SW480 (cell line): Measurements from ENCODE around the gene TPPP3.
A peak's percentile ranks its signal among the peaks of the same experiment; 100 is the strongest.

Experiments
- DNase-seq: peaks from one replicate; pipeline ENCODE4 v3.0.0-alpha.2; 2016; ENCODE audit warnings: low spot score

TPPP3 gene

DNA sequence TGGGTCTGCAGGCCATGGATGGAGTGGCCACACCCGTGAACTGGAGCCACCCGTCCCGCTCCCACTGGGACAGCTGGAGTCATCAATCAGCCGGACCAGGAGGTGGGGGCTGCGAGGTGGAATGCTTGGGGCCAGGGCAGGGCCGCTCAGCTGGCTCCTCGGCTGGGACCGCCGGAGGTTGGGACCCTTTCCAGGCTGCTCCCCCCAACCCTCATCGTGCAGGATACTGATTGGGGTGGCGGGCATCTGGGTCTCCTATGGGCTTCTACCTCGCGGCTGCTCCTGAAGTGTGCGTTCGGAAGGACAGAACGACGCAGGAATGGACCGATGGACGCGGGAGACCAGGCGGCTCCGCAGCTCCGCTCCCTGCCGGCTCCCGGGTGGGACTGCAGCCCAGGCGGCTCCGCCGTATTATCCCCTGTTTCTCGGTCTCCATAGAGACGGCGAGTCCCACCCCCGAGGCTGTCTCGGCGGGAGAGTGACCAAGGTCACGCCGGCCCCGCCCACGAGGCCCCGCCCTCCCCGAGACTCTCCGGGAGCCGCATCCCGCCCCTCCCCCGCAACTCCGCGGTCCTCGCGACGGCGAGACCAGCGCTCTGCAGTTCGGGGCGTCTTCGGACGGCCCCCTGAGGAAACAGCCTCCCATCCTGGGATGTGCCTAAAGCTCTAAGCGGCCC lies at the start of gene TPPP3:
TSS of gene TPPP3 (minus strand) at position 388 of the 677 bp plus-strand sequence. CDS start 2,387 bp downstream, outside the sequence.
- peak; percentile 69 for DNase-seq

DNA sequence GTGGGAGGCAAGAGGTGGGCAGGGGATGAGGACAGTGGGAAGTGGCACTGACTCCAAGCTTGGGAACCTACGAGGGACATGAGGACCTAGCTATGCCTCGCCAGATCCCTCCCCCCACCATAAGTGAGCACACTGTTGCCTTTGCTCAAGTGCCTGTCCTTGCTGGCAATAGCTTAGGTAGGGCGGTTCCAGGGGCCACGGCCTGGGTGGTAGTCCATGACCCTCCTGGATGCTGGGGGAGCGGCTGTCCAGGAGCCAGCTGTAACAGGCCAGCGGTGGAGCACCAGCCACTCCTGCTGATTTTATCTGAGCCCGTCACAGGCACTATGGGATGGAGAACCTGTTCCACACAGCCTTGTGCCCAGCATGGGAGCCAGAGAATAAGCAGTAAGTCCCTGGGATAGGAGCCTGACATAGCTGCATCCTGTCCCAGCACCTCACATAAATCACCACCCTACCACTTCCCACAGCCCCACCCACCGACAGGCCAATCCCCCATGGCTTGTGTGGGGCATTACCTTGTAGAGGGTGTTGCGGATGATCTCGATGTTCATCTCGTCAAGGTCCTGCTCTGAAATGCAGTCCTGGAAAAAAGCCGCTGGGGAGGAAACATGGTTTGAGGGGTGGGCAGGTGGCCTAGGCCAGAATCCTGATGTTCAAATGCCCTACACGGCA lies 49.4 kb upstream of the TPPP3 start:
- no peak for DNase-seq

DNA sequence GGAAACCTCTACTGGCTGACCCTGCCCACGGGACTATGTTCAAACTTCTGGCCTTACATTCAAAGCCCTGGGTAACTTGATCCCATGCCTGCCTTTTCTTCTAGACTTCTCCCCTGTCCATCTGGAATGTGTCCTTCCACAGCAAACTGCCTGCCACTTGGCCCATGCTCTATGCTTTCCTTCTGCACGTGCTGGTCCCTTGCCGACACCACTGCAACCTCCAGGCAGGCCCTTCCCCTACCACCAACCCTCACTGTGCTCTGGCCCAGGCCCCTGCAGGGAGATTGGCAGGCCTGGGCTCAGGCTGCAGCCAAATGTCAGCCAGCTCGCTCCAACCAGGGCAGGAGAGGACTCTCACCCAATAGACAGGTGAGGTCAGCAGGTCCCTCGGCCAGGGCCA lies 48.6 kb upstream of the TPPP3 start:
- no peak for DNase-seq

DNA sequence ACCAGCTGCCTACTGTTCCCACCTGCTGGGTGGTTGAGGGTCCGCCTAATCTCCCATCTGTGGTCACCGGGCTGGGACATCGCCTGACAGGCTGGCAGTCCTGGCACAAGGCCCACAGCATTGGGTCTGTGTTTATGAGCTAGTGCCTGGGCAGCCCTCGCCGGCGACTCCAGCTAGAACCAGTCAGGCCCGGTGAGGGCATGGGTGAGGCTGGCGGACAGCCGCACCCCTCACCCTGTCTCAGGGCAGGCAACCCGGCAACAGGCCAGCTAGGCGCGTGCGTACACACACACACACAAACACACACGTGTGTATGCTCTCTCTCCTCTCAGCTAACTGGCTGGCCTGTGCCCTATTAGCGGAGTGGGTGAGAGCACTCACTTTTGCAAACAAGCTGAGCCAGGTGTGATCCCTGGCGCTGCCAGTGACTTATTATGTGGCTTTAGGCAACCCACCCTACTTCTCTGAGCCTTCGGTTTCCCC lies 48.0 kb upstream of the TPPP3 start:
- peak; percentile 76 for DNase-seq

DNA sequence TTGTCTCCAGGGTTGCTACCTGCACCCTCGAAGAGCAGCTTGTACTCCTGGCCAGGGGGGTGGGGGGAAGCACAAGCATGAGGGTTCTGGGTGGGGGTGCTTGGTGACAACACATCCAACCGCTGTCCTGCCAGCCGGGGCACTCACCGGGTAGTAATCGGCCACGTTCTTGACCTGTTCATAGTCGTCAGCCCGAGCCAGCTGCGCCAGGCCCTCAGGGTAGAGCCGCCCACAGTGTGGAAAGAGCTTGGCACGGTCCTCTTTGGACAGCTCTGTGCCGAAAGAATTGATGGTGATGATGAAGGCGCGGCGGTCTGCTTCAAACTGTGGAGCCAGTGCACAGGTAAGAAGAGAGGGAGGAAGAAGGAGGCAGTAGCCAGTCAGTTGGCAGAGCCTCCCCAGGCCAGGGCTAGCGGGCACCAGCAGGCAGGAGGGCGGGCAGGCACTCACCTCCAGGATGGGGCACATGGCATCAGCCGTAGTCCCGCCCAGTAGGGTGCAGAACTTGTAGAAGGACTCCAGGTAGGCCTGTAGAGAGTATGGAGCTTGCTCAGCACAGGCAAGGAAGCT lies 45.6 kb upstream of the TPPP3 start:
- DNase-seq: no peak

DNA sequence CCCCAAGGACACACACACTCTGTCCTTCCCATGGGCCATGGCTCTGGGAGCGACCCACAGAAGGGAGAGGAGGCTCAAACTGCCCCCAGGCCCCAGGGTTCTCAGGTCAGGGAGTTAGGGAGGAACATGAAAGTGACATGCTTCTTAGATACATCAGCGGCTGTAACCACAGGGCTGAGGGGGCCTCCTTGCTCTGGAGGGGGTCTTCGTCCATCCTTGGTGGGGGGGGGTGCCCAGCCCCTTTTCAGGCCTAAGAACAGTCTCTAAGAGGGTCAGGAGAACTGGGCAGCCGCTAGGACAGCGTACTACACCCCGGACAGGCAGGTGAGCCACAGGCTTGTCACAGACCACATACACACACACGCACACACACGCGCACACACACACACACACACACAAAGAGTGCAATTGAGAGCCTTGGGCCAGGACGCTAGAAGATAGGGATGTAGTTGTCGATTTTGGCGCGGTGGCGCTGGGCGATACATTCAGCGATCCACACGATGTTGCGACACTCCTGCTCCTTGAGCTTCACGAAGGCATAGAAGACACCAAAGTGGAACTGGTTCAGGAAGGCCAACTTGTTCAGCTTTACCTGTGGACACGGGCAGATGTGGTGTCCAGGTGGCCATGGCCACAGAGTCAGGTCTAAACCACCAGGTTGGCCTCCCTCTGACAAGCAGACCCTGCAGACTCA lies 44.9 kb upstream of the TPPP3 start:
- no peak for DNase-seq

DNA sequence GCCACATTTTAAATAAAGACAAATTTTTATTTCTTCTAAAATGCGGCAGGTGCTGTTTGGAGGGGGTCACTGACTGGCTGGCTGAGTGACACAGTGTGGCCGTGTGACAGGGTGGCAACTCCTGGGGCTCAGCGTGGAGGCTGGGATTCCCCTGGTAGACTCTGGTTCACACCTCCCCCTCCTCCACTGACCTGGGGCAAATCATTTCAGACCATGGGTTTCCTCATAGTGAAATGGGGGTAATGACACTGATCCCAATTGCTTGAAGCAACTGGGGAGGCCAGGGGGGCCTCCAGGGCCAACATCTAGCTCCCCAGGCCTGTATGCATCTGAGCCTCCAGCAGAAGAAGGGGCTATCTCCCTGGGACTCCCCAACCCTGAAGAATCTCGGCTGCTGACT lies 44.2 kb upstream of the TPPP3 start:
- DNase-seq: no peak

DNA sequence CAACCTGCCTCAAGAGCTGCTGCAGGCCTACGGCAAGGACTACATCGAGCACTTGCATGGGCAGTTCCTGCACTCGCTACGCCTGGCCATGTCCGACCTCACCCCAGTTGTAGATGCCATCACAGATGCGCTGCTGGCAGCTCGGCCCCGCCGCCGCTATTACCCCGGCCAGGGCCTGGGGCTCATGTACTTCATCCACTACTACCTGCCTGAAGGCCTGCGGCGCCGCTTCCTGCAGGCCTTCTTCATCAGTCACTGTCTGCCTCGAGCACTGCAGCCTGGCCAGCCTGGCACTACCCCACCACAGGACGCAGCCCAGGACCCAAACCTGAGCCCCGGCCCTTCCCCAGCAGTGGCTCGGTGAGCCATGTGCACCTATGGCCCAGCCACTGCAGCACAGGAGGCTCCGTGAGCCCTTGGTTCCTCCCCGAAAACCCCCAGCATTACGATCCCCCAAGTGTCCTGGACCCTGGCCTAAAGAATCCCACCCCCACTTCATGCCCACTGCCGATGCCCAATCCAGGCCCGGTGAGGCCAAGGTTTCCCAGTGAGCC lies 43.4 kb upstream of the TPPP3 start:
- DNase-seq: no peak

DNA sequence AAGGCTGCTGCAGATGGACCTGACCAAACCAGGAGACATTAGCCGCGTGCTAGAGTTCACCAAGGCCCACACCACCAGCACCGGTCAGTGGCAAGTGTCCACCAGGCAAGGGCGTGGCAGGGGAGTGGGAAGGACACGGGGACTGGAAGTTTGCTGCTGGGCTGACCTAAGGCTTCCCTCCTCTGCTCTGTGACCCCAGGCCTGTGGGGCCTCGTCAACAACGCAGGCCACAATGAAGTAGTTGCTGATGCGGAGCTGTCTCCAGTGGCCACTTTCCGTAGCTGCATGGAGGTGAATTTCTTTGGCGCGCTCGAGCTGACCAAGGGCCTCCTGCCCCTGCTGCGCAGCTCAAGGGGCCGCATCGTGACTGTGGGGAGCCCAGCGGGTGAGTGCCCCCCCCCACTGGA lies 42.5 kb upstream of the TPPP3 start:
- no peak for DNase-seq

DNA sequence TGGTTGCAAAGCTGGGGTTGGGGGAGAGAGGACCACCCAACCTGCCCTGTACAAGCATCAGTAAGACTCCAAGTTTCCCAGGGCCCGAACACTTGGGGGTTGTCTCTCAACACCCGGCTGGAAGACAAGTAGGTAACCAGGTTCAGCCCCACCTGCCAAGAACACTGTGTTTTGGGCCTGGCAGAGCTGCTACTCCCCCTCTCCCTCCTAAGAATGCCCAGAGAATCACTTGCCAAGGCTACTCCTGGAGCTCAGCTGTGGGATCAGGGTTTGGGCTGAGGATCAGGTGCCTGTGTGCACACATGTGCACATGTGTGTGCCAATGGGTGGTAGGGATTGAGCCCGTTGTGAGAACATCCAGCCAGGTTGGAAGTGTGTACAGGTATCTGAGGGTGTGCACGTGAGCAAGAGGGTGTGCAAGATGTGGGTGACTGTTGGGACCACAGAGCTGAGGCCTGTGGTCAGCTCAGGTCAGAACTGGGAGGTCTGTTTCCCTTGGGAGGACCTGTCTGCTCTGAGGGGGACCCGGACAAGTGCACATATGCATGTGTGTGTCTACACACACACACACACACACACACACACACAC lies 39.9 kb upstream of the TPPP3 start:
- no peak for DNase-seq

DNA sequence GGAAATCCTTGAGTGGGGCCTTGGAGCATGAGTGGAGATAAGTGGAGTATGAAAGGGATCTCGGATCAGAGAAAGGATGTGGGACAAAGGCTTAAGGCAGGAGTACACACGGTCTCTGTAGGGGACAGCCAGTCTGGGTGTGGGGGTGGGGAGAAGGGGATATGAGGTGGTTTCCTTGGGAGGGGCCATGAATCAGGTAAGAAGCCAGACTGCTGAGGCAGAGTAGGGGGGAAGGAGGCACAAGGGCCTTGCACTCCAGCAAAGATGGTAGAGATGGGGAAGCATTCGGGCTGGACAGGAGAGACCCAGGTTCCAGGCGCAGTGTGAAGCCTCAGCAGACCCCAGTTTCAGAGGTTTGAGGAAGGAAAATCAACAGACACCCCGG lies 39.2 kb upstream of the TPPP3 start:
- DNase-seq: no peak

DNA sequence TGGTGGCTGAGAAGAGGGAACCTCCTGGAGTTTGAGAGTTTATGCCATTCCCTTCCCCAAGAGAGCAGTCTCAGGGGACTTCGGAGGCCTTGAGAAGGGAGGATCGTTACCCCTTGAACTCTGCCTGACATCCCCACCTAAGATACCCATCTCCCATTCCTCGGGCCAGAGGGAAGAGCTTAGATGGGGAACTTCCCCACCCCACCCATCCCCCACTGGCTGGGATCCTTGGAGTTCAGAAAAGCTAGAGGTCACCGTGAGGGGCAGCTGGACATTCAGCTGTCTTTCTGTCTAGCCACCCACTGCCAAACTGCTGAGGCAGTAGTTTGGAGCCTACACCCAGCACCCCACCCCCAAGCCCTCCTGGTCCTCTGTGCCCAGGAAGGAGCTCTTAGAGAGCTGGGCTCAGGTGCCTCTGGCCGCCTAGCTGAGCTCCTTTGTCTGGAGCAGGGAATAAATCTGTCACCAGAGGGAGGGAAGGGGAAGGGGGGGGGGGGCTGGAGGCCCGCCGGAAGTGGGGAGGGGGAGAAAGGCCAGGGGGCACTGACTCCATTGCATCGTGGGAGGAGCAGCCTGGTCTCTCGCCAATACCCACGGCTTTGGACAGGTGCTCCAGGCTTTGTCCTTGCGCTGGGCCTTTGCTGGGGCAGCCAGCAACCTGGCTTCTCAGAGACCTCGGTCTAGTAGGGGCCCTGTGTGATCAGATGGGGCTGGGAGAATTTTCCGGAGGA lies 38.6 kb upstream of the TPPP3 start:
- DNase-seq: no peak

DNA sequence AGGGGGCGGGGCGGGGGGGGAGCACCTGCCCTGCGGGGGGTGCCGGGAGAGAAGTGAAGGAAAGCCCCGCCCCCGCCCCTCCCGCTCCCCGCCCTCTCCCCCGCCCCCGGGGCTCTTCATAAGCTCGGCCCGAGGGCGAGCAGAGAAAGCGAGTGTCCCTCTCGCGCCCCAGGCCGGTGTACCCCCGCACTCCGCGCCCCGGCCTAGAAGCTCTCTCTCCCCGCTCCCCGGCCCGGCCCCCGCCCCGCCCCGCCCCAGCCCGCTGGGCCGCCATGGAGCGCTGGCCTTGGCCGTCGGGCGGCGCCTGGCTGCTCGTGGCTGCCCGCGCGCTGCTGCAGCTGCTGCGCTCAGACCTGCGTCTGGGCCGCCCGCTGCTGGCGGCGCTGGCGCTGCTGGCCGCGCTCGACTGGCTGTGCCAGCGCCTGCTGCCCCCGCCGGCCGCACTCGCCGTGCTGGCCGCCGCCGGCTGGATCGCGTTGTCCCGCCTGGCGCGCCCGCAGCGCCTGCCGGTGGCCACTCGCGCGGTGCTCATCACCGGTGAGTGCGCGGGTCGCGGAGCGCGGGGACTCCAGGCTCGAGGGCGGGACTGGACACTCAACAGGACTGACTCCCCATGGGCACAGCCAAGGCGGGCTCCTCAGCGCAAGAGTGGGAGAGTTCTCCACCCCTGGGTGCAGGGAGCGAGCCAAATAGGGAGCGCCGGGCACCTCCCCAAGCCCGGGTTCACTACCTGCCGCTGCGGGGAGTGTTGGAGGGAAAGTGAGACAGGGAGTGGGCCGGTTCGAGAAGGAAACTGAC lies 37.9 kb upstream of the TPPP3 start, which contains the start of gene HSD11B2:
TSS of gene HSD11B2 (plus strand) at position 145 of the 798 bp plus-strand sequence. CDS start at position 273, 128 bp downstream.
- peak; percentile 67 for DNase-seq

DNA sequence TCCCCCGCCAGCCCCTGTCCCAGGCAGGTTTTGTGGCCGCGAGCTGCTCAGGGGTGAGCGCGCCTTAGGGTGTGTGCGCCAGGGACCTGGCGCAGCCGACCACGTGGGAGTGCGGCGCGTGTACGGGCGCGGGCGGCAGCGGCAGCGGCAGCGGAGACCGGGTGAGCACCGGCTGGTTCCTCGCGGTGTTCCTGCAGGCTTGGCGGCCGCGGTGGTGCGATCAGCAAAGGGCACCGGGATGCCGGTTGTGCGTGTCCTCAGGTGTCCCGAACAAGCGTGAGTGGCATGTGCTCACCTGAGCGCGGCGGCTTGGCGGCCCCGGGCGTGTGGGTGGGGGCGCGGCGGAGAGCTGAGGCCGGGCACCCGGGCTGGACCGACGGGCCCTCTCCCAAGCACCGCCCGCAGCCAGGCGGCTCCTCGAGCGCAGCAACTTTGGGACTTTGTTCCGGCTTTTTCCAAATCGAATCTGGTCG lies 37.2 kb upstream of the TPPP3 start:
- DNase-seq: peak; percentile 47

DNA sequence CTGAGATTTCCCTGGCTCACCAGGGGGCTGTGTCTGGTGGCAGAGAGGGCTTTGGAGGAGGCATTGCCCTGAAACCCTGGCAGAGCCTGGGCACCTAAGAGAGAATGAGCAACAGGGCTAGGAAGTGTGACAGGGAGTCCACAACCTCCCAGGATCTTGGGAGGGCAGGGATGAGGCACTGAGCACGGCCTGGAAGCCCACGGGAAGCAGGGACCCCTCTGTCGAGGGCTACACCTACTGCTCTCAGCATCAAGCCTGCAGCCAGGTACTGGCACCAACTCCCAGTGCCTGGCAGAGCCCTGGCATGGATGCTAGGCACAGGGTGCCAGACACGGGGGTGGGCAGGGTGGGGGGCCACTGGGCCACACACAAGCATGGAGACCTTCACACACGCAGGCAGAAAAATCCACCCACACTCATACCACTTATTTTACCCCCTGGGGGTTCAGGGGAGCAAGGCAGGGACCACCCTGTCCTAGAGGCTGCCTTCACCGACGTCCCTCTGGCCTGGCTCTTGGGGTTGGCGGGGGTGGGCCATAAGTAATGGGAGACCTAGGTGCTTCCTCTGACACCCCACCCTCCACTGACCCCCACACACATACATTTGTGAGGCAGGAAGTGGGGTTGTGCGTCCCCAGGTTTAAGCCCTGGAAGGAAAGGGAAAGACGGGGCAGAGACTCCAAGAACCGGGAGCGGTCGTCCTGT lies 36.7 kb upstream of the TPPP3 start:
- DNase-seq: no peak

DNA sequence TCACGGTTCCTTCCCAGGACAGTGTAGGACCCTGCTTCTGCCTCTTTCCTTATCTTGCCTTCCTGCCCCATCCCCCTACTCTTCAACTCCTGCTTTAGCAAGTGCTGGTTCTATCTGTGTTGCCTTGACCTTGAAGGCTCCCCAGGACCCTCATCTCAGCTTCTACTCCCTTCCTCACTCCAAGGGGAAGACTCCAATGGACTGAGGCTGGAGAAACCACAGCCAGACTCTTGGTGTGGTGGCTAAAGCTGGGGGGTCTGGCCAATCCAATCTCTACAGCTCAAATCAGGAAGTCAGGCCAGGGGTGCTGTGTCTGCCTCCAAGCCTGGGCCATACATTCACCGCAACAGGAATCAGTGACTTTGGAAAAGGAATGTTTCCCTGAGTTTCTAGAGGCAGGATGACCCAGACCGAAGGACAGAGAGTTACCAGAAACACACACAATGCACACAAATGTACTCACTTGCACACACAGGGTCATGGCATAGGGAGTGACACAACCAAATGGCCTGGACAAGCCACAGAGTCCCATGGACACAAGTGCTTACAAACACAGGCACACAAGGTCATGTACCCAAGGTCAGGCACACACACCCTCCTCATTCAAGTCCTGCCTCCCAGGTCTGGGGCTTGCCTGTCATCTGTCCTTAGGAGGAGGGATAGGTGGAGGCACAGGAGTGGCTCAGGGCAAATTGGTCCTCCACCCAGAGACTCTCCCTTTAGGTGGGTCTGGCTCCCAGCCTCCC lies 35.9 kb upstream of the TPPP3 start:
- no peak for DNase-seq

DNA sequence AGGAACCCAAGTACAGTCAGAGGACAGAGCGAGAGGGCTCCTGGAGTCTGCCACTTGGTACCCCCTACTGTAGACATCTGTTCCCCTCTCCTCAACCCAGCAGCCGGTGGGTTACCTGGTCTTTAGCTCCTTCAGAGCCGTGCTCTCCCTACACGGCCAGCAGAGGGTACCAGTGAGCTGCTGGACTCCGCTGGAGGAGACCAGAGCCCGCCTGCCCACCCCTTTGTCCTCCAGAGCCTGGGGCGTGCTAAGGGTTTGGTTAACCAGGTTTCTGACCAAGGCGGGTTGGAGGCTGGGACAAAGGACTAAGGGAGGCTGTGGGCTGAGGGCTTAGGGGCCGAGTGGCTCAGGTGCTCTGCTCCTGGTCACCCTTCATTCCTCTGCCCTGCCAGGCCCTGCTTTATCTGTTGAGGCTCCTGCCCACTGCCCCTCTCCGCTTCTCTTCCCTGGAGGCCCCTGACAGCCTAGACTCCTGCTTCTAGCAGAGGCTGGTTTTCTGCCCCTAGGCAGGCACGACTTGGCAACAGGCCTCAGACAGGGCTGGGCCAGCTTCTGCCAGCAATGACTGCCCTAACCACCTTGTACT lies 34.9 kb upstream of the TPPP3 start:
- DNase-seq: peak; percentile 66

DNA sequence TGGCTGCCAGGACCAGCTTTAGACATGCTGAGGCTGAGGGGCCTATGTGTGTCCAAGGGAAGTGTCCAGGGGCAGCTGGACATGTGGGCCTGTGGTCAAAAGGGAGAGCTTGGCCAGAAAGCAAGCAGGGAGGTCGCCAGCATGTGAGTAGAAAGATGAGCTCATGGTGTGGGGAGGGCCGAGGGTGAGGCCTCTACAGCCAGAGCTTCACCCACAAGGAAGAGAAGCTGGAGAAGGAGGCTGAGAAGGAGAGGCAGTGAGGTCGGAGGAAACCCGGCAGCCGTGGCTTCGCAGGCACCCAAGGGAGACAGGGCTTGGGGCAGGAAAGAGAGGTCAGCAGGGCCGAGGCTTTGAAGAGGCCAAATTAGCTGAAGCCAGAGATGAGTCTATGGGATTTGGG lies 33.7 kb upstream of the TPPP3 start:
- no peak for DNase-seq

DNA sequence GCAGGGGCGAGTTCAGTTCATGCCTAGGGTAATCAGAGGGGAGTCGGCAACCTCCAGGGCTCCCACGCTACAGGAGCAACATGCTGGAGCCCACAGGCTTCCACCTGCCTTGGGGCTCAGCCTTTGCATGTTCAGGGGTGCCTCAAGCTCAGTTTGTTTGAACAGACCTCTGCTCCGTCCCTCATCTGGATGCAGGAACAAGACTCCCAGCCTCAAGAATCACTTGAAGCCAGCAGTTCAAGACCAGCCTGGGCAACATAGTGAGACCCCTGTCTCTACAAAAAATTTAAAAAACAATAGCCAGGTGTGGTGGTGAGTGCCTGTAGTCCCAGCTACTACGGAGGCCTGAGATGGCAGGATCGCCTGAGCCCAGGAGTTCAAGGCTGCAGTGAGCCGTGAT lies 32.7 kb upstream of the TPPP3 start:
- no peak for DNase-seq
